ENCODE measurements around the gene FOXRED1.

DNA sequence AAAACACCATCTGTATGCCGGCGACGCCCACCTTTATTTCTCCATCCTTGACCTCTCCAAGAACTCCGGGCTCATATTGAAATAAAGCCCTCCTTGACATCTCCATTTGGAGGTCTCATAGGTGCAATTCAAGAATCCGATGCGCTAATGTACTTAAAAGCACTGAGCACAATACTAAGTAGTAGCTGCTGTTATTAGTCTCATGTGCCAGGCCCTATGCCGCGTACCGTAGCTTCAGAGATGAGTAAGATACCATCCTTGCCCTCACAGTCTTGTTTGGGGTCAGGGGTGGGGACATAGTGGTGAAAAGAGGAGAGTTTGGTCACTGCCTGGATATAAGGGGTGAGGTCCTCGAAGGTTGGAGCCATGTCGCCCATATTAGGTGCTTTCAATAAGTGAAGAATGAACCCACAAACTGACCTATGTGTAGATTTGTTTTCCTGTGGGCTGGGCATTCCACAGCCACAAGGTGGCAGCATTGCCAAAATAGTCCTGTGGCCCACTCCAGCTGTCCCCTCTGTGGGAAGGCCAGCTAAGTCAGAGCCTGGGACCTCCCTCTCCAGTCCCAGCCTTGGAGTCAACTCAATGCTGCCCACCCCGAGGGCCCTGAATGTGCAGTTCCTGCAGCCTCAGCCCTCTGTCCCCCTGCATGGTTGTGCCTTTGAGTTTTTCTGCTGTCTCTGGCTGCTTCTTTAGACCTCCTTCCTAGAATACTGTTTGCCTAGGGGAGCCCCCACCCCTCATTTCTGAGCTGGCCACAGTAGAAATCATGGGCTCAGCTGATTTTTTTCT is 41.4 kb downstream of the FOXRED1 start:
- TF ChIP-seq, protein P1, sequence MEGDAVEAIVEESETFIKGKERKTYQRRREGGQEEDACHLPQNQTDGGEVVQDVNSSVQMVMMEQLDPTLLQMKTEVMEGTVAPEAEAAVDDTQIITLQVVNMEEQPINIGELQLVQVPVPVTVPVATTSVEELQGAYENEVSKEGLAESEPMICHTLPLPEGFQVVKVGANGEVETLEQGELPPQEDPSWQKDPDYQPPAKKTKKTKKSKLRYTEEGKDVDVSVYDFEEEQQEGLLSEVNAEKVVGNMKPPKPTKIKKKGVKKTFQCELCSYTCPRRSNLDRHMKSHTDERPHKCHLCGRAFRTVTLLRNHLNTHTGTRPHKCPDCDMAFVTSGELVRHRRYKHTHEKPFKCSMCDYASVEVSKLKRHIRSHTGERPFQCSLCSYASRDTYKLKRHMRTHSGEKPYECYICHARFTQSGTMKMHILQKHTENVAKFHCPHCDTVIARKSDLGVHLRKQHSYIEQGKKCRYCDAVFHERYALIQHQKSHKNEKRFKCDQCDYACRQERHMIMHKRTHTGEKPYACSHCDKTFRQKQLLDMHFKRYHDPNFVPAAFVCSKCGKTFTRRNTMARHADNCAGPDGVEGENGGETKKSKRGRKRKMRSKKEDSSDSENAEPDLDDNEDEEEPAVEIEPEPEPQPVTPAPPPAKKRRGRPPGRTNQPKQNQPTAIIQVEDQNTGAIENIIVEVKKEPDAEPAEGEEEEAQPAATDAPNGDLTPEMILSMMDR (IDR thresholded peaks at IDR 0.05; ENCODE audit: low read length), result peak; percentile 87
- TF ChIP-seq EZH2 (optimal IDR thresholded peaks at IDR 0.05; ENCODE audit: low read depth, low read length) (no peak), EZH2phosphoT487 (IDR thresholded peaks at IDR 0.05; ENCODE audit: low read length) (no peak)

Data from MM.1S (cell line).